CD4-positive, alpha-beta T cell (primary cell): ENCODE results near the gene KCTD15. TPM values are rescaled to one million over a fixed set of nuclear protein-coding genes. Genes with fewer than 3 reads are reported as not detected.
A peak's percentile ranks its signal among the peaks of the same experiment; 100 is the strongest.

Source experiments
- ATAC-seq: fragments of 200-7000 bp; cut with Tn5 transposase; one replicate; pipeline ENCODE4 v1.10.0; 2022; ENCODE audit warnings: mild to moderate bottlenecking; ENCODE audit not compliant: poor library complexity
- CTCF ChIA-PET: fragments of 350-600 bp; sonication (Branson Sonifier 250); formaldehyde crosslinking; loops from one replicate; lab custom pipeline; 2021; ENCODE audit warnings: antibody characterized with exemption, inconsistent platforms; lab: Charles Lee
- POLR2A ChIA-PET: fragments of 350-600 bp; sonication (Branson Sonifier 250); formaldehyde crosslinking; loops from one replicate; lab custom pipeline; 2021; ENCODE audit warnings: antibody characterized with exemption, inconsistent platforms; lab: Charles Lee
- DNase-seq, 14 experiments: peaks; one replicate each; pipeline ENCODE4 v3.0.0-alpha.2; 2013 to 2020; ENCODE audit warnings: mixed read lengths in 2 of 14
- H3K27ac ChIP-seq, 2 donors: one replicate each; pipeline versions ENCODE4 v1.5.1 to v1.7.0; 2013; ENCODE audit warnings: low read length in 2 of 2, low read depth in 1 of 2, mild to moderate bottlenecking in 1 of 2
- H3K27me3 ChIP-seq, 2 experiments: 1 replicate in 1 of 2; 2 replicates in 1 of 2; pipeline versions ENCODE4 v1.6.1 to v1.7.0; 2013; ENCODE audit warnings: low read length in 2 of 2, control low read depth in 1 of 2, mild to moderate bottlenecking in 1 of 2, moderate library complexity in 1 of 2; ENCODE audit not compliant: insufficient read depth in 2 of 2, control insufficient read depth in 1 of 2
- H3K36me3 ChIP-seq: one replicate; pipeline ENCODE4 v1.6.1; 2013; ENCODE audit warnings: low read length, control low read depth; ENCODE audit not compliant: insufficient read depth
- H3K4me1 ChIP-seq: one replicate; pipeline ENCODE4 v1.6.1; 2013; ENCODE audit warnings: low read length, control low read depth; ENCODE audit not compliant: insufficient read depth
- H3K4me3 ChIP-seq: one replicate; pipeline ENCODE4 v1.5.1; 2013; ENCODE audit warnings: mild to moderate bottlenecking, low read length, moderate library complexity
- H3K9me3 ChIP-seq, 2 experiments: 1 replicate in 1 of 2; 2 replicates in 1 of 2; pipeline versions ENCODE4 v1.6.1 to v1.7.0; 2013; ENCODE audit warnings: low read length in 2 of 2, mild to moderate bottlenecking in 2 of 2, control low read depth in 1 of 2, moderate library complexity in 1 of 2; ENCODE audit not compliant: control insufficient read depth in 1 of 2, insufficient read depth in 1 of 2
- H3K27ac Mint-ChIP-seq: one replicate; pipeline ENCODE4 v1.8.0; 2020; ENCODE audit warnings: mixed read lengths
- H3K27me3 Mint-ChIP-seq: one replicate; pipeline ENCODE4 v1.8.0; 2021; ENCODE audit warnings: mixed read lengths
- H3K36me3 Mint-ChIP-seq: one replicate; pipeline ENCODE4 v1.8.0; 2021; ENCODE audit warnings: low read depth, mixed read lengths
- H3K4me1 Mint-ChIP-seq: one replicate; pipeline ENCODE4 v1.8.0; 2021; ENCODE audit warnings: low read depth, mixed read lengths
- H3K4me3 Mint-ChIP-seq: one replicate; pipeline ENCODE4 v1.8.0; 2020; ENCODE audit warnings: mild to moderate bottlenecking, mixed read lengths
- H3K9me3 Mint-ChIP-seq: one replicate; pipeline ENCODE4 v1.8.0; 2020; ENCODE audit warnings: mixed read lengths
- CTCF ChIP-seq: fragments of 200-600 bp; IDR thresholded peaks from one replicate; pipeline ENCODE4 v1.8.0; 2022; ENCODE audit warnings: antibody characterized with exemption, mild to moderate bottlenecking
- intact Hi-C, 2 experiments: fragments of 100-400 bp; cut with DNase I in 1 of 2; cut with micrococcal nuclease in 1 of 2; formaldehyde crosslinking; loops; one replicate each; pipeline versions ENCODE4 v1.15.1 to v1.9.0; 2023 to 2025; cut with DNase I, micrococcal nuclease
- total RNA-seq, 174 experiments: library from RNA in 2 of 174; stranded (reverse) in 2 of 174; gene quantifications; one replicate each; pipeline ENCODE4 v1.2.3 and lab custom pipeline; 2021 to 2026

The KCTD15 gene
- total RNA-seq, 2 experiments from 2014 or later: 3.6 to 3.9 TPM

DNA sequence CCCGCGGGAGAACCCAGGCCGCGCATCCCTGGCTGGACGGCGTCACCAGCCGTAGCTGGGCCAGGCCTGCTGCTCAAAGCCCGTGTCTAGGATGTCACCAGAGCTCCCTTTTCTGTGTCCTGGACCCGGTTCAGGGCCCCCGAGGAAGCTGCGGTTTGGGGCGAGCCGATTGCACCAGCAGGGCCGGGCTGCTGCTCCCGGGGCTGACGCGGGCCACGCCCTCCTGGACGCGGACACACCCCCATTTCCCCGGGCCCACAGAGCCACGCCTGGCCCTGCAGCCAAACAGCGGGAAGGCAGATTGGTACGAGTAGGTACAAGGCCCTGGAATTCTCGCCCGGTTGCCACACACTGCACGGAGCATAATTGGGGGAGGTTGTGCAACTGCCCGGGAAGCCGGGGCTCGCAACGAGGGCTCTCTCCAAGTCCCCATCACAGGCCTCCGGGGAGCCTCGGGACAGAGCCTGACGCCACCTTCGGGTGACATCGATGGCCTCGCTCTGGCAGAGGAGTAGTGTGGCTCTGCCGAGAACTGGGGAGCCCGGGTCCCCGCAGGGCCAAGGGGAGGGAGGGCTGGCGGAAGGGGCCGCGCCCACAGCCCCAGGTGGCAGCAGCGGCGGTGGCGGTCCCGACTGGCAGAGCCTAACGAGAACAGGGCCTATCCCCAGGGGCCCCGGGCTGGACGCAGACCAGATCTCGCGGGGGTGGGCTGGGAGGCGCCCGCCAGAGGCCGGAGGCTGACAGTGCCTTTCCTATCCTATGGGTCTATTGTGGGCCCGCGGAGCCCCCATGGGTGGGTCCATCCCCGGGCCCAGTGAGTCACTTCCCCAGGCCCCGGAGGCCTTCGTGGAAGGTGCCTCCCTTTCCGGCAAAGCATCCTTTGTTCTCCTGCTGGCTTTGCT lies 23.5 kb downstream of the KCTD15 start:
- no peak overlapping the region for H3K27ac Mint-ChIP-seq
- Histone ChIP-seq H3K4me3 (peak overlapping the region; percentile 58), H3K9me3 (no peaks in the 10 kb centered on the region), H3K36me3 (no peaks in the 10 kb centered on the region), H3K27me3 (no peaks in the 10 kb centered on the region), H3K27ac (peak overlapping the region in 1 of 2 donors; percentile 40), H3K4me1 (peaks cover 34% of the 10 kb centered on the region)
- ChIA-PET CTCF (interaction anchor here (1.5 kb wide), 1 partner anchor 42 kb away, joined by 8 read pairs; no protein-coding TSS in a partner anchor), POLR2A (interaction anchor here (0.6 to 1.5 kb wide), 2 partner anchors 22 to 644 kb away, joined by 4 read pairs; no protein-coding TSS in a partner anchor)
- DNase-seq (peak; percentile 27 to 79 (median 47)), ATAC-seq (peak; percentile 80)
- intact Hi-C loops: no loop called here
- peaks cover 5% of the 10 kb centered on the region for H3K4me1 Mint-ChIP-seq
- no peak for TF ChIP-seq CTCF
- no peaks in the 10 kb centered on the region for H3K36me3 Mint-ChIP-seq
- H3K4me3 Mint-ChIP-seq: peak overlapping the region; percentile 74
- H3K27me3 Mint-ChIP-seq: peaks cover 26% of the 10 kb centered on the region
- H3K9me3 Mint-ChIP-seq: no peaks in the 10 kb centered on the region

- Histone ChIP-seq H3K27me3 (peaks cover 0 to 4% of the 10 kb centered on the region in 2 experiments), H3K27ac (no peak overlapping the region), H3K36me3 (no peaks in the 10 kb centered on the region), H3K9me3 (no peaks in the 10 kb centered on the region), H3K4me3 (no peak overlapping the region), H3K4me1 (peaks cover 34% of the 10 kb centered on the region)
- POLR2A ChIA-PET: no interaction called here
- intact Hi-C loops: no loop called here
- DNase-seq (no peak), ATAC-seq (no peak)
- Mint-ChIP-seq H3K27ac (no peak overlapping the region), H3K9me3 (no peaks in the 10 kb centered on the region), H3K27me3 (peaks cover 34% of the 10 kb centered on the region), H3K4me1 (peaks cover 5% of the 10 kb centered on the region), H3K36me3 (no peaks in the 10 kb centered on the region), H3K4me3 (peak overlapping the region; percentile 13)
- CTCF ChIA-PET: no interaction called here
- no peak for TF ChIP-seq CTCF
These were observed 25.2 kb downstream of the KCTD15 start for GRCh38 chr19:33821871-33822270.

DNA sequence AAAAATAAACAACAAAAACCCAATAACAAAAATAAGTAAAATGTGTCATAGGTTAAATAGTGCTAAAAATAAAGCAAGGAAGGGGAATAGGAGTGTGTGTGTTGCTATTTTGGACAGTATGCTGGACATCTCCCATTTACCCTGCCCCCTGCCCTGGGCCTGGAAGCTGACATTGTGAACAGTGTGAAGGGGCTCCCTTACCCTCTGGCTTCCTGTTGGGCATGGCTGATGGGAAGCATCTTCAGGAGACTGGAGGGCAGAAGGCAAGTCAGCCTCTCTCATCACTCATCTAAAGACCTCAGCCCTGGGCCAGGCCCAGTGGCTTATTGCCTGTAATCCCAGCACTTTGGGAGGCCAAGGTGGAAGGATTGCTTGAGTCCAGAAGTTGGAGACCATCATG lies 26.7 kb downstream of the KCTD15 start:
- DNase-seq (no peak), ATAC-seq (no peak)
- Mint-ChIP-seq H3K4me1 (peaks cover 5% of the 10 kb centered on the region), H3K4me3 (no peak overlapping the region), H3K27me3 (peaks cover 36% of the 10 kb centered on the region), H3K27ac (no peak overlapping the region), H3K36me3 (no peaks in the 10 kb centered on the region), H3K9me3 (no peaks in the 10 kb centered on the region)
- peaks cover 29% of the 10 kb centered on the region for H3K4me1 ChIP-seq
- ChIA-PET CTCF (no interaction called here), POLR2A (interaction anchor here (0.6 kb wide), 1 partner anchor 152 kb away, joined by 5 read pairs; no protein-coding TSS in a partner anchor)
- intact Hi-C loops: no loop called here
- TF ChIP-seq CTCF: no peak
- no peak overlapping the region for H3K27ac ChIP-seq
- peaks cover 0 to 4% of the 10 kb centered on the region in 2 experiments for H3K27me3 ChIP-seq
- H3K36me3 ChIP-seq: no peaks in the 10 kb centered on the region
- H3K9me3 ChIP-seq: no peaks in the 10 kb centered on the region
- H3K4me3 ChIP-seq: no peak overlapping the region
